A549 (cell line): ENCODE measurements around the gene RPL35. TPM values are rescaled to one million over a fixed set of nuclear protein-coding genes. Genes with fewer than 3 reads are reported as not detected.
A peak's percentile ranks its signal among the peaks of the same experiment; 100 is the strongest.

Source experiments
- ATAC-seq, 2 experiments: fragments of 200-7000 bp in 1 of 2; fragments of >200 bp in 1 of 2; cut with Nextera tagmentation in 1 of 2; cut with Tn5 transposase in 1 of 2; 3 replicates each; pipeline versions ENCODE4 v1.8.0 to v1.9.1; 2018 to 2020; ENCODE audit warnings: mild to moderate bottlenecking in 1 of 2, moderate library complexity in 1 of 2
- CTCF ChIA-PET: fragments of 300-600 bp; sonication (Branson Sonifier 250); formaldehyde crosslinking; extraction: SDS; loops from one replicate; lab custom pipeline; 2021; ENCODE audit warnings: antibody characterized with exemption, inconsistent platforms; lab: Yijun Ruan, JAX
- POLR2A ChIA-PET: fragments of 350-600 bp; formaldehyde crosslinking; extraction: SDS; loops from one replicate; lab custom pipeline; 2021; ENCODE audit warnings: antibody characterized with exemption, inconsistent platforms; lab: Yijun Ruan, JAX
- DNase-seq, 2 experiments: peaks; one replicate each; pipeline versions ENCODE4 v3.0.0 to v3.0.0-alpha.2; 2011 to 2016; ENCODE audit warnings: low read depth in 1 of 2, low spot score in 1 of 2
- FAIRE-seq: peaks from 2 replicates; lab custom pipeline; 2011; peaks lifted over from hg19 to GRCh38; lab: Jason Lieb, UNC
- H3K27ac ChIP-seq, 2 experiments: fragments of >200 bp; sonication (Bioruptor Twin); formaldehyde crosslinking; 3 replicates each; pipeline ENCODE4 v1.5.1; 2016 to 2017
- H3K4me1 ChIP-seq: fragments of >200 bp; sonication (Bioruptor Twin); formaldehyde crosslinking; 3 replicates; pipeline ENCODE4 v1.6.1; 2016
- H3K4me2 ChIP-seq: fragments of >200 bp; sonication (Bioruptor Twin); formaldehyde crosslinking; 3 replicates; pipeline ENCODE4 v1.6.1; 2016
- H3K4me3 ChIP-seq: fragments of >200 bp; sonication (Bioruptor Twin); formaldehyde crosslinking; 3 replicates; pipeline ENCODE4 v1.5.1; 2016
- H3K9me3 ChIP-seq: fragments of >200 bp; sonication (Bioruptor Twin); formaldehyde crosslinking; 3 replicates; pipeline ENCODE4 v1.6.1; 2016
- ATOH8 ChIP-seq: fragments of 250-450 bp; sonication (Bioruptor Pico); IDR thresholded peaks from 2 replicates; pipeline ENCODE4 v1.5.0; 2020; ENCODE audit warnings: low read depth, mild to moderate bottlenecking, moderate library complexity
- BCL3 ChIP-seq: fragments of >200 bp; sonication (Bioruptor Twin); formaldehyde crosslinking; IDR thresholded peaks from 3 replicates; pipeline ENCODE4 v1.6.1; 2016
- BHLHE40 ChIP-seq: IDR thresholded peaks from 2 replicates; pipeline ENCODE4 v1.6.1; 2012; ENCODE audit warnings: low read depth, low read length, inconsistent platforms
- CHD2 ChIP-seq: fragments of 150-350 bp; IDR thresholded peaks from 2 replicates; pipeline ENCODE4 v1.6.1; 2014; ENCODE audit warnings: low read length; ENCODE audit not compliant: partially characterized antibody
- EHMT2 ChIP-seq: fragments of 200-600 bp; sonication (generic); IDR thresholded peaks from 2 replicates; pipeline ENCODE4 v1.6.1; 2016; ENCODE audit warnings: antibody characterized with exemption, low read depth, mild to moderate bottlenecking, moderate library complexity
- ESRRA ChIP-seq: fragments of 150-350 bp; IDR thresholded peaks from 2 replicates; pipeline ENCODE4 v1.6.1; 2014; ENCODE audit warnings: mild to moderate bottlenecking, low read length, borderline replicate concordance
- FOSB ChIP-seq: fragments of 250-450 bp; sonication (Bioruptor Pico); IDR thresholded peaks from 2 replicates; pipeline ENCODE4 v1.5.0; 2020; ENCODE audit warnings: mild to moderate bottlenecking, moderate library complexity
- FOSL2 ChIP-seq, 2 experiments: fragments of 450-650 bp in 1 of 2; fragments of >200 bp in 1 of 2; sonication (Bioruptor Twin) in 1 of 2; formaldehyde crosslinking; IDR thresholded peaks; 2 replicates each; pipeline versions ENCODE4 v1.5.0 to v1.6.1; 2016 to 2020; ENCODE audit warnings: mild to moderate bottlenecking in 1 of 2, moderate library complexity in 1 of 2
- HEYL ChIP-seq: fragments of 250-450 bp; sonication (Bioruptor Pico); IDR thresholded peaks from 2 replicates; pipeline ENCODE4 v1.8.0; 2021; ENCODE audit warnings: mild to moderate bottlenecking, moderate library complexity
- HOXA7 ChIP-seq: fragments of 250-450 bp; sonication (Bioruptor Pico); IDR thresholded peaks from 2 replicates; pipeline ENCODE4 v1.5.0; 2020; ENCODE audit warnings: mild to moderate bottlenecking, moderate library complexity
- HOXB13 ChIP-seq: fragments of 250-450 bp; sonication (Bioruptor Pico); IDR thresholded peaks from 2 replicates; pipeline ENCODE4 v1.5.0; 2020; ENCODE audit warnings: low read depth, mild to moderate bottlenecking, moderate library complexity
- HOXB5 ChIP-seq: fragments of 250-450 bp; sonication (Bioruptor Pico); IDR thresholded peaks from 2 replicates; pipeline ENCODE4 v1.5.0; 2020; ENCODE audit warnings: mild to moderate bottlenecking, moderate library complexity
- JUN ChIP-seq, 2 experiments: fragments of >200 bp; sonication (Bioruptor Twin); formaldehyde crosslinking; IDR thresholded peaks; 2 replicates in 1 of 2; 3 replicates in 1 of 2; pipeline ENCODE4 v1.6.1; 2016 to 2017
- KDM1A ChIP-seq: fragments of 200-600 bp; sonication (generic); IDR thresholded peaks from 2 replicates; pipeline ENCODE4 v1.6.1; 2016; ENCODE audit warnings: low read depth, mild to moderate bottlenecking
- MAFK ChIP-seq: fragments of 450-650 bp; IDR thresholded peaks from 2 replicates; pipeline ENCODE4 v1.6.1; 2014; ENCODE audit not compliant: partially characterized antibody
- MAZ ChIP-seq: fragments of 150-350 bp; IDR thresholded peaks from 2 replicates; pipeline ENCODE4 v1.6.1; 2014; ENCODE audit warnings: antibody characterized with exemption, low read depth, low read length, borderline replicate concordance
- NFE2L2 ChIP-seq: fragments of 150-350 bp; conservative IDR thresholded peaks from 2 replicates; pipeline ENCODE4 v1.6.1; 2014; ENCODE audit warnings: low read length
- POLR2AphosphoS2 ChIP-seq: conservative IDR thresholded peaks from 2 replicates; pipeline ENCODE4 v1.6.1; 2012; ENCODE audit warnings: low read length, improper control_type of control experiment, inconsistent platforms
- RCOR1 ChIP-seq: fragments of 150-350 bp; IDR thresholded peaks from 2 replicates; pipeline ENCODE4 v1.6.1; 2014; ENCODE audit warnings: antibody characterized with exemption, low read length, low read depth
- RFX5 ChIP-seq: fragments of 450-650 bp; IDR thresholded peaks from 2 replicates; pipeline ENCODE4 v1.7.1; 2014; ENCODE audit warnings: antibody characterized with exemption, mild to moderate bottlenecking, moderate library complexity
- TP53 ChIP-seq: fragments of 250-450 bp; sonication (Bioruptor Pico); IDR thresholded peaks from 2 replicates; pipeline ENCODE4 v1.5.0; 2021; ENCODE audit warnings: mild to moderate bottlenecking, moderate library complexity
- ZSCAN20 ChIP-seq: fragments of 250-450 bp; sonication (Bioruptor Pico); IDR thresholded peaks from 2 replicates; pipeline ENCODE4 v1.8.0; 2022; ENCODE audit warnings: mild to moderate bottlenecking, moderate library complexity
- WGBS: methylation state at CpG from one replicate; pipeline ENCODE4 v1.1.6; 2017; ENCODE audit errors: missing lambda C conversion rate; 5-methylcytosine and 5-hydroxymethylcytosine counted together
- polyA plus RNA-seq, 4 experiments: library from polyadenylated mRNA; depleted of rRNA in 3 of 4; stranded (reverse); fragments of >200 nt; fragmentation: RNase III in 1 of 4; extraction: RNeasy Plus Mini Kit Qiagen cat#74134 plus additional on column Dnase treatment in 1 of 4; gene quantifications; 2 replicates in 3 of 4; 3 replicates in 1 of 4; pipeline ENCODE4 v1.2.3, GENCODE V29; 2011 to 2017
- TF ChIP-seq, protein P1 (sequence below): fragments of 150-350 bp; IDR thresholded peaks from 2 replicates; pipeline ENCODE4 v1.6.1; 2014; ENCODE audit warnings: low read depth, mild to moderate bottlenecking, low read length
- TF ChIP-seq, protein P2 (sequence below): fragments of 200-600 bp; sonication (generic); IDR thresholded peaks from 2 replicates; pipeline ENCODE4 v1.6.1; 2016; ENCODE audit warnings: antibody characterized with exemption, mild to moderate bottlenecking, moderate library complexity
- TF ChIP-seq, protein P3 (sequence below): IDR thresholded peaks from 2 replicates; pipeline ENCODE4 v1.6.1; 2012

Gene RPL35
- polyA plus RNA-seq, 2 of the 4 experiments (the other 2 are of a cell fraction), result 2,307 to 3,076 TPM

- peak; percentile 1; a peak in 3 of 6 replicates for ATAC-seq
- TF ChIP-seq HOXB5 (CRISPR knock-in tag), result no peak
- TF ChIP-seq, protein P1, sequence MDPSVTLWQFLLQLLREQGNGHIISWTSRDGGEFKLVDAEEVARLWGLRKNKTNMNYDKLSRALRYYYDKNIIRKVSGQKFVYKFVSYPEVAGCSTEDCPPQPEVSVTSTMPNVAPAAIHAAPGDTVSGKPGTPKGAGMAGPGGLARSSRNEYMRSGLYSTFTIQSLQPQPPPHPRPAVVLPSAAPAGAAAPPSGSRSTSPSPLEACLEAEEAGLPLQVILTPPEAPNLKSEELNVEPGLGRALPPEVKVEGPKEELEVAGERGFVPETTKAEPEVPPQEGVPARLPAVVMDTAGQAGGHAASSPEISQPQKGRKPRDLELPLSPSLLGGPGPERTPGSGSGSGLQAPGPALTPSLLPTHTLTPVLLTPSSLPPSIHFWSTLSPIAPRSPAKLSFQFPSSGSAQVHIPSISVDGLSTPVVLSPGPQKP, result no peak
- TF ChIP-seq TP53 (CRISPR knock-in tag), result no peak
- no peak for TF ChIP-seq BHLHE40
- TF ChIP-seq ESRRA, result no peak
- TF ChIP-seq HOXB13 (CRISPR knock-in tag), result no peak
- no peak for TF ChIP-seq RFX5
- no peak for TF ChIP-seq HEYL (CRISPR knock-in tag)
- TF ChIP-seq POLR2AphosphoS2, result no peak
- no peak for TF ChIP-seq CHD2
- no peak for TF ChIP-seq NFE2L2
- TF ChIP-seq, all 56 proteins: peak for 0
- CTCF ChIA-PET, result interaction anchor here (0.6 to 43.0 kb wide), 46 partner anchors 10 to 850 kb away, joined by 3 to 2512 read pairs (median 5); partner anchors contain the start of genes ARPC5L, NR6A1, OLFML2A and RPL35
- H3K27ac ChIP-seq, result peak overlapping the region; percentile 53 to 81
- peaks cover 37% of the 10 kb centered on the region for H3K4me1 ChIP-seq
- POLR2A ChIA-PET, result interaction anchor here (1.3 to 5.5 kb wide), 4 partner anchors 8 to 388 kb away, joined by 4 to 52 read pairs (median 14); partner anchors contain the start of genes ARPC5L, HSPA5, NR6A1 and OLFML2A
- FAIRE-seq, result no peak
- H3K9me3 ChIP-seq, result no peaks in the 10 kb centered on the region
- H3K4me3 ChIP-seq, result peak overlapping the region; percentile 45
- peak overlapping the region; percentile 86 for H3K4me2 ChIP-seq
- 69% methylated on average over 8 of the region's 11 CpGs for whole genome bisulfite sequencing
- no peak for DNase-seq
These were observed 8.1 kb downstream of the RPL35 start for GRCh38 chr9:124853605-124854143.

DNA sequence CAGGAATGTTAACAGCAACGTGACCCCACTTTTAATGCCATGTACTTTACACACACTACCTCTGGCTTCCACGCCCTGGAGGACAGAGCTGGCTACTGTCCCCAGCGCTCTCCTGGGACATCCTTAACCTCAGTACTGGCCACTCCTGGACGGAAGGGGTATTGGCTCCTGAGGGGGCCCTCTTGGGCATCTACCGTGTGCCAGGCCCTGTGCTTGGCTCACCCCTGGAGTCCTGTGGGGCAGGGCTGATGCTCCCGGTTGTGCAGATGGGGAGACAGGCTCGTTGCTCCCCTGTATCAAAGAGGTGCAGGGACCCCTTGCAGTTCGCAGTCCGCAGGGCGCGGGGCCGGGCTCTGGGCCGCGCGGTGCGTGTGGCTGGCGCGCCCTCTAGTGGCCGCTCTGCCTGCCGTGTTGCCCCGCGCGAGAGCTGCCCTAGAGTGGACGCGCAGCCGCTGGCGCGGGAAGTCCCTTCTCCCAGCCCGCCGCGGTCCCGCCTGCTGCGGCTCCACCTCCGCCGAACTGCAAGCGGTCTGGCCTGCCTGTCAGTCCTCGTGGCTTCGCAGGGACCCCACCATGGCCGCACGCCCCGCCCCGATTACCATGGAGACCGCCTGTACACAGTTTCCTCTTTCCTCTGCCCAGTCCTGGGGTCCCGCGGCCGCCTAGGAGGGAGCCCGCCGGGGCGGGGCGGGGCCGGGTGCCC is 8.8 kb downstream of the RPL35 start, which contains the start of gene WDR38:
TSS of gene WDR38 (plus strand) at position 632 of the 703 bp plus-strand sequence. CDS start 72 bp downstream, outside the sequence.
- ChIA-PET POLR2A (interaction anchor here (1.0 to 5.5 kb wide), 7 partner anchors 9 to 389 kb away, joined by 3 to 52 read pairs (median 4); partner anchors contain the start of genes ARPC5L, HSPA5, NR6A1 and OLFML2A), CTCF (interaction anchor here (0.6 to 43.0 kb wide), 56 partner anchors 11 to 531 kb away, joined by 3 to 2512 read pairs (median 4); partner anchors contain the start of genes ARPC5L, NR6A1, OLFML2A and RPL35)
- peak within 1 kb of the TSS; percentile 45 for H3K4me3 ChIP-seq
- peak within 1 kb of the TSS; percentile 86 for H3K4me2 ChIP-seq
- peaks cover 30% of the 10 kb centered on the region for H3K4me1 ChIP-seq
- peak; percentile 36 for FAIRE-seq
- 1% methylated on average over 25 of the region's 51 CpGs for WGBS
- peak within 1 kb of the TSS; percentile 53 to 81 for H3K27ac ChIP-seq
- peak; percentile 73 to 85 for ATAC-seq
- peak; percentile 87 to 98 for DNase-seq
- H3K9me3 ChIP-seq, result no peaks in the 10 kb centered on the region
- TF ChIP-seq BCL3, result no peak
- TF ChIP-seq FOSL2 (IDR thresholded peaks at IDR 0.05), result no peak
- no peak for TF ChIP-seq FOSL2 (CRISPR knock-in tag; IDR thresholded peaks at IDR 0.05)
- TF ChIP-seq, protein P2, sequence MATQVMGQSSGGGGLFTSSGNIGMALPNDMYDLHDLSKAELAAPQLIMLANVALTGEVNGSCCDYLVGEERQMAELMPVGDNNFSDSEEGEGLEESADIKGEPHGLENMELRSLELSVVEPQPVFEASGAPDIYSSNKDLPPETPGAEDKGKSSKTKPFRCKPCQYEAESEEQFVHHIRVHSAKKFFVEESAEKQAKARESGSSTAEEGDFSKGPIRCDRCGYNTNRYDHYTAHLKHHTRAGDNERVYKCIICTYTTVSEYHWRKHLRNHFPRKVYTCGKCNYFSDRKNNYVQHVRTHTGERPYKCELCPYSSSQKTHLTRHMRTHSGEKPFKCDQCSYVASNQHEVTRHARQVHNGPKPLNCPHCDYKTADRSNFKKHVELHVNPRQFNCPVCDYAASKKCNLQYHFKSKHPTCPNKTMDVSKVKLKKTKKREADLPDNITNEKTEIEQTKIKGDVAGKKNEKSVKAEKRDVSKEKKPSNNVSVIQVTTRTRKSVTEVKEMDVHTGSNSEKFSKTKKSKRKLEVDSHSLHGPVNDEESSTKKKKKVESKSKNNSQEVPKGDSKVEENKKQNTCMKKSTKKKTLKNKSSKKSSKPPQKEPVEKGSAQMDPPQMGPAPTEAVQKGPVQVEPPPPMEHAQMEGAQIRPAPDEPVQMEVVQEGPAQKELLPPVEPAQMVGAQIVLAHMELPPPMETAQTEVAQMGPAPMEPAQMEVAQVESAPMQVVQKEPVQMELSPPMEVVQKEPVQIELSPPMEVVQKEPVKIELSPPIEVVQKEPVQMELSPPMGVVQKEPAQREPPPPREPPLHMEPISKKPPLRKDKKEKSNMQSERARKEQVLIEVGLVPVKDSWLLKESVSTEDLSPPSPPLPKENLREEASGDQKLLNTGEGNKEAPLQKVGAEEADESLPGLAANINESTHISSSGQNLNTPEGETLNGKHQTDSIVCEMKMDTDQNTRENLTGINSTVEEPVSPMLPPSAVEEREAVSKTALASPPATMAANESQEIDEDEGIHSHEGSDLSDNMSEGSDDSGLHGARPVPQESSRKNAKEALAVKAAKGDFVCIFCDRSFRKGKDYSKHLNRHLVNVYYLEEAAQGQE, result no peak
- peak in 1 of 2 experiments; percentile 49; a peak in 1 of 5 replicates for TF ChIP-seq JUN (IDR thresholded peaks at IDR 0.05)
- no peak for TF ChIP-seq FOSB (CRISPR knock-in tag)
- no peak for TF ChIP-seq KDM1A
- TF ChIP-seq MAZ, result no peak
- TF ChIP-seq, protein P1, result no peak
- TF ChIP-seq EHMT2, result no peak
- TF ChIP-seq MAFK, result no peak
- TF ChIP-seq, protein P3, sequence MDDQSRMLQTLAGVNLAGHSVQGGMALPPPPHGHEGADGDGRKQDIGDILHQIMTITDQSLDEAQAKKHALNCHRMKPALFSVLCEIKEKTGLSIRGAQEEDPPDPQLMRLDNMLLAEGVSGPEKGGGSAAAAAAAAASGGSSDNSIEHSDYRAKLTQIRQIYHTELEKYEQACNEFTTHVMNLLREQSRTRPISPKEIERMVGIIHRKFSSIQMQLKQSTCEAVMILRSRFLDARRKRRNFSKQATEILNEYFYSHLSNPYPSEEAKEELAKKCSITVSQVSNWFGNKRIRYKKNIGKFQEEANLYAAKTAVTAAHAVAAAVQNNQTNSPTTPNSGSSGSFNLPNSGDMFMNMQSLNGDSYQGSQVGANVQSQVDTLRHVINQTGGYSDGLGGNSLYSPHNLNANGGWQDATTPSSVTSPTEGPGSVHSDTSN, result no peak
- TF ChIP-seq HOXB5 (CRISPR knock-in tag), result no peak
- no peak for TF ChIP-seq RCOR1
- no peak for TF ChIP-seq ESRRA
- TF ChIP-seq NFE2L2, result no peak
- no peak for TF ChIP-seq HOXA7 (CRISPR knock-in tag)
- no peak for TF ChIP-seq ZSCAN20 (CRISPR knock-in tag)
- TF ChIP-seq ATOH8, result no peak
